ENCODE data around the gene FAAP24.
"Not testable (repeated sequence)": the region's sequence is repeated elsewhere in the genome, so short reads cannot be mapped to it uniquely, and the experiment has no call there.

DNA sequence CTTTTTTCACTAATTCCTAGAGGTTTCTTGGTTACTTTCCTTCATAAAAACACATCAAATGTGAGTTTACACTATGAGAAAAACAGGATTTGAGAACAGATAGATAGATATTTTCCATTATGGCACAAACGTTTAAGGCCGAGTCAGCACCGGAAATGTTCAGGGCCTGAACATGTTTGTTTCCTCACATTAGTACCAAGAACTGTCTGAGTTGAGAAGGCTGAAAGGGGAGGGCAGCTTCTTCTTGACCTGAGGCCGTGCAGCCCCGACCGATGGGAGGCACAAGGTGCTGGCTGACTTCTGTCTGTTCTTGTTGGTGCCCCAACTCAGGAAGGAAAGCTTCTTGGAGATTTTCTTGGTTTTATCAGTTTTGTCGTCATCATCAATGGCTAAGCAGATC, 7.8 kb downstream of the FAAP24 start:
- TF ChIP-seq, protein P1, sequence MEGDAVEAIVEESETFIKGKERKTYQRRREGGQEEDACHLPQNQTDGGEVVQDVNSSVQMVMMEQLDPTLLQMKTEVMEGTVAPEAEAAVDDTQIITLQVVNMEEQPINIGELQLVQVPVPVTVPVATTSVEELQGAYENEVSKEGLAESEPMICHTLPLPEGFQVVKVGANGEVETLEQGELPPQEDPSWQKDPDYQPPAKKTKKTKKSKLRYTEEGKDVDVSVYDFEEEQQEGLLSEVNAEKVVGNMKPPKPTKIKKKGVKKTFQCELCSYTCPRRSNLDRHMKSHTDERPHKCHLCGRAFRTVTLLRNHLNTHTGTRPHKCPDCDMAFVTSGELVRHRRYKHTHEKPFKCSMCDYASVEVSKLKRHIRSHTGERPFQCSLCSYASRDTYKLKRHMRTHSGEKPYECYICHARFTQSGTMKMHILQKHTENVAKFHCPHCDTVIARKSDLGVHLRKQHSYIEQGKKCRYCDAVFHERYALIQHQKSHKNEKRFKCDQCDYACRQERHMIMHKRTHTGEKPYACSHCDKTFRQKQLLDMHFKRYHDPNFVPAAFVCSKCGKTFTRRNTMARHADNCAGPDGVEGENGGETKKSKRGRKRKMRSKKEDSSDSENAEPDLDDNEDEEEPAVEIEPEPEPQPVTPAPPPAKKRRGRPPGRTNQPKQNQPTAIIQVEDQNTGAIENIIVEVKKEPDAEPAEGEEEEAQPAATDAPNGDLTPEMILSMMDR (conservative IDR thresholded peaks at IDR 0.05; ENCODE audit: low read depth in 2 of 2), result not testable (repeated sequence)
- not testable (repeated sequence) for TF ChIP-seq EZH2 (IDR thresholded peaks at IDR 0.05; ENCODE audit: low read depth, unreplicated experiment); EZH2phosphoT487 (IDR thresholded peaks at IDR 0.05; ENCODE audit: unreplicated experiment); CREB1 (CRISPR knock-in tag; IDR thresholded peaks at IDR 0.05; ENCODE audit: low read depth); POLR2AphosphoS5 (IDR thresholded peaks at IDR 0.05; ENCODE audit: low read depth); JUNB (IDR thresholded peaks at IDR 0.05; ENCODE audit: unreplicated experiment); NANOG (IDR thresholded peaks at IDR 0.05; ENCODE audit: borderline replicate concordance); ZNF331 (CRISPR knock-in tag; IDR thresholded peaks at IDR 0.05; ENCODE audit: low read depth); STAT1 (IDR thresholded peaks at IDR 0.05; ENCODE audit: unreplicated experiment)
- TF ChIP-seq, protein P2, sequence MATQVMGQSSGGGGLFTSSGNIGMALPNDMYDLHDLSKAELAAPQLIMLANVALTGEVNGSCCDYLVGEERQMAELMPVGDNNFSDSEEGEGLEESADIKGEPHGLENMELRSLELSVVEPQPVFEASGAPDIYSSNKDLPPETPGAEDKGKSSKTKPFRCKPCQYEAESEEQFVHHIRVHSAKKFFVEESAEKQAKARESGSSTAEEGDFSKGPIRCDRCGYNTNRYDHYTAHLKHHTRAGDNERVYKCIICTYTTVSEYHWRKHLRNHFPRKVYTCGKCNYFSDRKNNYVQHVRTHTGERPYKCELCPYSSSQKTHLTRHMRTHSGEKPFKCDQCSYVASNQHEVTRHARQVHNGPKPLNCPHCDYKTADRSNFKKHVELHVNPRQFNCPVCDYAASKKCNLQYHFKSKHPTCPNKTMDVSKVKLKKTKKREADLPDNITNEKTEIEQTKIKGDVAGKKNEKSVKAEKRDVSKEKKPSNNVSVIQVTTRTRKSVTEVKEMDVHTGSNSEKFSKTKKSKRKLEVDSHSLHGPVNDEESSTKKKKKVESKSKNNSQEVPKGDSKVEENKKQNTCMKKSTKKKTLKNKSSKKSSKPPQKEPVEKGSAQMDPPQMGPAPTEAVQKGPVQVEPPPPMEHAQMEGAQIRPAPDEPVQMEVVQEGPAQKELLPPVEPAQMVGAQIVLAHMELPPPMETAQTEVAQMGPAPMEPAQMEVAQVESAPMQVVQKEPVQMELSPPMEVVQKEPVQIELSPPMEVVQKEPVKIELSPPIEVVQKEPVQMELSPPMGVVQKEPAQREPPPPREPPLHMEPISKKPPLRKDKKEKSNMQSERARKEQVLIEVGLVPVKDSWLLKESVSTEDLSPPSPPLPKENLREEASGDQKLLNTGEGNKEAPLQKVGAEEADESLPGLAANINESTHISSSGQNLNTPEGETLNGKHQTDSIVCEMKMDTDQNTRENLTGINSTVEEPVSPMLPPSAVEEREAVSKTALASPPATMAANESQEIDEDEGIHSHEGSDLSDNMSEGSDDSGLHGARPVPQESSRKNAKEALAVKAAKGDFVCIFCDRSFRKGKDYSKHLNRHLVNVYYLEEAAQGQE (IDR thresholded peaks at IDR 0.05; ENCODE audit: unreplicated experiment), result not testable (repeated sequence)
- TF ChIP-seq, protein P3, sequence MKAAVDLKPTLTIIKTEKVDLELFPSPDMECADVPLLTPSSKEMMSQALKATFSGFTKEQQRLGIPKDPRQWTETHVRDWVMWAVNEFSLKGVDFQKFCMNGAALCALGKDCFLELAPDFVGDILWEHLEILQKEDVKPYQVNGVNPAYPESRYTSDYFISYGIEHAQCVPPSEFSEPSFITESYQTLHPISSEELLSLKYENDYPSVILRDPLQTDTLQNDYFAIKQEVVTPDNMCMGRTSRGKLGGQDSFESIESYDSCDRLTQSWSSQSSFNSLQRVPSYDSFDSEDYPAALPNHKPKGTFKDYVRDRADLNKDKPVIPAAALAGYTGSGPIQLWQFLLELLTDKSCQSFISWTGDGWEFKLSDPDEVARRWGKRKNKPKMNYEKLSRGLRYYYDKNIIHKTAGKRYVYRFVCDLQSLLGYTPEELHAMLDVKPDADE (IDR thresholded peaks at IDR 0.05), result not testable (repeated sequence)
- TF ChIP-seq, protein P4, sequence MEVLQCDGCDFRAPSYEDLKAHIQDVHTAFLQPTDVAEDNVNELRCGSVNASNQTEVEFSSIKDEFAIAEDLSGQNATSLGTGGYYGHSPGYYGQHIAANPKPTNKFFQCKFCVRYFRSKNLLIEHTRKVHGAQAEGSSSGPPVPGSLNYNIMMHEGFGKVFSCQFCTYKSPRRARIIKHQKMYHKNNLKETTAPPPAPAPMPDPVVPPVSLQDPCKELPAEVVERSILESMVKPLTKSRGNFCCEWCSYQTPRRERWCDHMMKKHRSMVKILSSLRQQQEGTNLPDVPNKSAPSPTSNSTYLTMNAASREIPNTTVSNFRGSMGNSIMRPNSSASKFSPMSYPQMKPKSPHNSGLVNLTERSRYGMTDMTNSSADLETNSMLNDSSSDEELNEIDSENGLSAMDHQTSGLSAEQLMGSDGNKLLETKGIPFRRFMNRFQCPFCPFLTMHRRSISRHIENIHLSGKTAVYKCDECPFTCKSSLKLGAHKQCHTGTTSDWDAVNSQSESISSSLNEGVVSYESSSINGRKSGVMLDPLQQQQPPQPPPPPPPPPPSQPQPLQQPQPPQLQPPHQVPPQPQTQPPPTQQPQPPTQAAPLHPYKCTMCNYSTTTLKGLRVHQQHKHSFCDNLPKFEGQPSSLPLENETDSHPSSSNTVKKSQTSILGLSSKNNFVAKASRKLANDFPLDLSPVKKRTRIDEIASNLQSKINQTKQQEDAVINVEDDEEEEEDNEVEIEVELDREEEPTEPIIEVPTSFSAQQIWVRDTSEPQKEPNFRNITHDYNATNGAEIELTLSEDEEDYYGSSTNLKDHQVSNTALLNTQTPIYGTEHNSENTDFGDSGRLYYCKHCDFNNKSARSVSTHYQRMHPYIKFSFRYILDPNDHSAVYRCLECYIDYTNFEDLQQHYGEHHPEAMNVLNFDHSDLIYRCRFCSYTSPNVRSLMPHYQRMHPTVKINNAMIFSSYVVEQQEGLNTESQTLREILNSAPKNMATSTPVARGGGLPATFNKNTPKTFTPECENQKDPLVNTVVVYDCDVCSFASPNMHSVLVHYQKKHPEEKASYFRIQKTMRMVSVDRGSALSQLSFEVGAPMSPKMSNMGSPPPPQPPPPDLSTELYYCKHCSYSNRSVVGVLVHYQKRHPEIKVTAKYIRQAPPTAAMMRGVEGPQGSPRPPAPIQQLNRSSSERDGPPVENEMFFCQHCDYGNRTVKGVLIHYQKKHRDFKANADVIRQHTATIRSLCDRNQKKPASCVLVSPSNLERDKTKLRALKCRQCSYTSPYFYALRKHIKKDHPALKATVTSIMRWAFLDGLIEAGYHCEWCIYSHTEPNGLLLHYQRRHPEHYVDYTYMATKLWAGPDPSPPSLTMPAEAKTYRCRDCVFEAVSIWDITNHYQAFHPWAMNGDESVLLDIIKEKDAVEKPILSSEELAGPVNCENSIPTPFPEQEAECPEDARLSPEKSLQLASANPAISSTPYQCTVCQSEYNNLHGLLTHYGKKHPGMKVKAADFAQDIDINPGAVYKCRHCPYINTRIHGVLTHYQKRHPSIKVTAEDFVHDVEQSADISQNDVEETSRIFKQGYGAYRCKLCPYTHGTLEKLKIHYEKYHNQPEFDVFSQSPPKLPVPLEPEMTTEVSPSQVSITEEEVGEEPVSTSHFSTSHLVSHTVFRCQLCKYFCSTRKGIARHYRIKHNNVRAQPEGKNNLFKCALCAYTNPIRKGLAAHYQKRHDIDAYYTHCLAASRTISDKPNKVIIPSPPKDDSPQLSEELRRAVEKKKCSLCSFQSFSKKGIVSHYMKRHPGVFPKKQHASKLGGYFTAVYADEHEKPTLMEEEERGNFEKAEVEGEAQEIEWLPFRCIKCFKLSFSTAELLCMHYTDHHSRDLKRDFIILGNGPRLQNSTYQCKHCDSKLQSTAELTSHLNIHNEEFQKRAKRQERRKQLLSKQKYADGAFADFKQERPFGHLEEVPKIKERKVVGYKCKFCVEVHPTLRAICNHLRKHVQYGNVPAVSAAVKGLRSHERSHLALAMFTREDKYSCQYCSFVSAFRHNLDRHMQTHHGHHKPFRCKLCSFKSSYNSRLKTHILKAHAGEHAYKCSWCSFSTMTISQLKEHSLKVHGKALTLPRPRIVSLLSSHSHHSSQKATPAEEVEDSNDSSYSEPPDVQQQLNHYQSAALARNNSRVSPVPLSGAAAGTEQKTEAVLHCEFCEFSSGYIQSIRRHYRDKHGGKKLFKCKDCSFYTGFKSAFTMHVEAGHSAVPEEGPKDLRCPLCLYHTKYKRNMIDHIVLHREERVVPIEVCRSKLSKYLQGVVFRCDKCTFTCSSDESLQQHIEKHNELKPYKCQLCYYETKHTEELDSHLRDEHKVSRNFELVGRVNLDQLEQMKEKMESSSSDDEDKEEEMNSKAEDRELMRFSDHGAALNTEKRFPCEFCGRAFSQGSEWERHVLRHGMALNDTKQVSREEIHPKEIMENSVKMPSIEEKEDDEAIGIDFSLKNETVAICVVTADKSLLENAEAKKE (CRISPR knock-in tag; IDR thresholded peaks at IDR 0.05), result not testable (repeated sequence)
